Kidney tubule cell (primary cell): Measurements from ENCODE around the gene ZNF418.
A peak's percentile ranks its signal among the peaks of the same experiment; 100 is the strongest.
"Not testable (repeated sequence)": the region's sequence is repeated elsewhere in the genome, so short reads cannot be mapped to it uniquely, and the experiment has no call there.

ENCODE experiments used
- DNase-seq: peaks from one replicate; pipeline ENCODE4 v3.0.0-alpha.2; 2018; ENCODE audit warnings: low spot score

Gene ZNF418

DNA sequence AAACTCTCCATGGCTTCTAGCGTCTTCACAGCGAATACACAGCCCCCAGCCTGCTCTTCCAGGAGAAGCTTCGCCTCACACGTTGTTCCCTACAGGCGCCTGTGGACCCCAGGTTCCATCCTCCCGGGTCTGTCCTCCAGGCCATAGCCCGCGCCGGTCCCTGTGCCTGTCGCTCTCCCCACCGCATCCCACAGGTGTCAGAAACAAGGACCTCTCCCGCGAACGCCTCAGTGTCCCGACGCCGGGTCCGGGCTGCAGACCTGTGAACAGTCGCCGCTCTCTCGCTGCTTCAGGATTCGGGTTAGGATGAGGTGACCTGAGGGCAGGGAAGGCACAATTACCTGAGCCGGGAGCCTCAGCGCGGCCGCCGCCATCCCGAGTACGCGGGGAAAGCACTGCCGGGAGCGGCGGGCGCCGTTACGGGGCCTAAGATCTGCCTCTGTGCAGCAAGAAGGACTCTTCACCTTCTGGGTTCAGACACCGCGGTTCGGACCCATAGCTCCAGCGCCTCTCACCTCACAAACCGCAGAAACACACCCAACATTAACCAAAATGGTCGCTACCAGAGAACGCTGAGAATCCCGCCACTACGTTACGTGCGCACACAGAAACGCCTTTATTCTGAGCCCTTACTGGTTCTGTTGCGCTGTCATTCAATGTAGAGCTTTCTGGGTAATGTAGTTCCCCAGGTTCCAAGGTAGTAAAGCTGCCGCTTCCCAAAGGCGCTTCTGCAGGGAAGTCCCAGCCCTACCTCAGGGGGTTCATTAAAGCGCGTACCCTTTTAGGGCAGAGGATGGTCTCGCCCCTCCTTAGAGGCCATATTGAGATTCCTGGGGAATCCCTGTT is at the start of gene ZNF418:
TSS of gene ZNF418 (minus strand) at position 583 of the 846 bp plus-strand sequence. CDS start 1,580 bp downstream, outside the sequence.
- DNase-seq: peak; percentile 83

DNA sequence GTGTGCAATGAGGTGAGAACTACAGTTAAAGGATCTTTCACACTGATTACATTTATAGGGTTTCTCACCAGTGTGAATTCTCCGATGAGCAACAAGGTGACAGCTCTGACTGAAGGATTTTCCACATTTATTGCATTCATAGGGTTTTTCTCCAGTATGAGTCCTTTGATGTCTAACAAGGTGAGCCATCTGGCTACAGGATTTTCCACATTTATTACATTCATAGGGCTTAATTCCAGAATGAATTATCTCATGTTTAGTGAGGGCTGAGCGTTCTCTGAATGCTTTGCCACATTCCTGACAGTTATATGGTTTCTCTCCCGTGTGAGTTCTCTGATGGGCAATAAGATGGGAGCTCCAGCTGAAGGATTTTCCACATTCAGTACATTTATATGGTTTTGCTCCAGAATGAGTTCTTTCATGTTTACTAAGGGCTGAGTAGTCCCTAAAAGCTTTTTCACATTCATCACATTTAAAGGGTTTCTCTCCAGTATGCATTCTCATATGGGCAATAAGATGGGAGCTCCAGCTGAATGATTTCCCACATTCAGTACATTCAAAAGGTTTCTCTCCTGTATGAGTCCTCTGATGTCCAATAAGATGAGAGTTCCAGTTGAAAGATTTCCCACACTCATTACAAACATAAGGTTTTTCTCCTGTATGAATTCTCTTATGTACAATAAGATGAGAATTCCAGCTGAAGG is 43.5 kb upstream of the ZNF418 start:
- DNase-seq: no peak

DNA sequence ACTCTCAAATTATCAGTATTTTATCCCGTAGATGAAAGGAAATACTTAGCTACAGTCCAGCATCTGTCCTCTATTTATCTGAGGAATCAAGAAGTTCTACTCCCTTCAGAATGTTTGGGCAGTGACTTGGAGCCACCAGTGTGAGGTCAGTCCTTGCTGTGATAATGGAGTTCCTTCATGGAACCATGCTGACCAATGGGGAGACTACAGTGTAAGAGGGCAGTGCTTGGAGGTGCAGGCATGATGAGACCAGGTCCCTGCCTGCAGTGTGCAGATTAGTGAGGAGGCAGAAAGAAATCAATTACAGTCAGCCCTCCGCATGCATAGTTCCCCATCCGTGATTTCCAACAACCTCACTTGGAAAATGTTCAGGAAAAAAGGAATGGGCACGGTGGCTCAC is 39.2 kb upstream of the ZNF418 start, which contains the start of gene C19orf18:
TSS of gene C19orf18 (minus strand) at position 101 of the 400 bp plus-strand sequence. CDS start 102 bp downstream, outside the sequence.
- no peak for DNase-seq

DNA sequence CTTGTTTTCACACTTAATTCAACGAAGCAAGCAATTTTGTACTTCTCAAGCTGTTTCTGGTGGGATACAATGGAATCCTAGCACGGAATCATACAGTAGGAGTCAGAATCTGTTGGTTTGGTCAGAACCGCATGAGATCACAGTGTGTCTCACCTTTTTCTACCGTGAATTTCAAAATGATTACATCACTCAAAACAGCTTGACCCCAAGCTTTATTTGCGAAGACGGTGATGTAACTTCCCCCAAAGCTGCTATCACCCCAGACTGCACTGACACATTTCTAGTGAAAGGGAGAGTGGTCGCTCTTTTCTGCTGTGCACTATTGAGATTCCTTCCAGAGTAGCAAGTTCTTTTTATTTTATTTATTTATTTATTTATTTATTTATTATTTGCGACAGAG is 29.6 kb upstream of the ZNF418 start:
- DNase-seq: no peak

DNA sequence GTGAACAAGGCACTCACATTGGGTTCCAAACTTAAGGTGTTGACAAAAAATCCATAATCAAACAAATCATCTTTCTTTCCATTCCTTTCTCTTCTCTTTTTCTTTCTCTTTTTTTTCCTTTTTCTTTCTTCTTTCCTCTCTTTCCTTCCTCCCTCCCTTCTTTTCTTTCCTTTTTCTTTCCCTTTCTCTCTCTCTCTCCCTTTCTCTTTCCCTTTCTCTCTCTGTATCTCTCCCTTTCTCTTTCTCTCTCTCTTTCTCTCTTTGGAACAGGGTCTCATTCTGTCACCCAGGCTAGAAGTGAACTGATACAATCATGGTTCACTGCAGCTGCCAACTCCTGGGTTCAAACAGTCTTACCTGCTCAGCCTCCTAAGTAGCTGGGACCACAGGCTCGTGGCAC is 26.6 kb upstream of the ZNF418 start:
- DNase-seq: no peak

DNA sequence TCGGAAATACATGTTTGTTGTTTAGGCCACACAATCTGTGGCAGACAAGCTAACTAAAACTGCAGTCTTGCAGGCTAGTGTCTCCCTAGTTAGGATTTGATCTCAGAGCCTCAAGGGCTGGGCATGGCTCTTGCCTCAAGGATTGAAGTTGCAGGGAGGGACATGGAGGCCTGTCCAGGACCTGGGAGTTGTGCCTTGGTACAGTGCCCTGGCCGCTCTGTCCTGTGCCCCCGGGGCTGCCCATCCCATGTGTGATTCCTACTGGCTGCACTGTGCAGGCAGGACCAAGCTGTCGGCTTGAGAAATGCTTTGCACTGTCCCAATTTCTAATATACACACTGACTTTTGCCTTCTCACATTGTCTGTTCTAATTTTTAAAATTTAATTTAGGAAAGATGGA is 19.8 kb upstream of the ZNF418 start:
- no peak for DNase-seq

DNA sequence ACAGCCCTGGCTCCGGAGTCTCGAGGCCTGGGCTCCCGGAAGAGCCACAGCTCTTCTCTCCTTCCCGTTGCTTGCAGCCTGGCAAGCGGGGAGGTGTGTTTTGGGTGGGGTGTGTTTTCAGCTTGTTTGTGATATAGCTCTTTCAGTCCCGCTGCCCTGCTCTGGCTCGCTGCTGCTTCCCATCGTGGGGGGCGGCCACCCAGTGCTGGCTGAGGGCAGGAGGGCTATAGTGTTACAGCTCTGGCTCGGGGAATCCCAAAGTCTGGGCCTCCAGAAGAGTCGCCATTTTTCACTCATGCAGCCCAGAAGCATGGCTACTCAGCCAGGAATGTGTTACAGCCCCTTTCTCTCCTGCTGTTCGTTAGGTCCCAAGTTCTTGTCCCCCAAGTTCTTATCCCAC is 14.5 kb upstream of the ZNF418 start:
- no peak for DNase-seq

DNA sequence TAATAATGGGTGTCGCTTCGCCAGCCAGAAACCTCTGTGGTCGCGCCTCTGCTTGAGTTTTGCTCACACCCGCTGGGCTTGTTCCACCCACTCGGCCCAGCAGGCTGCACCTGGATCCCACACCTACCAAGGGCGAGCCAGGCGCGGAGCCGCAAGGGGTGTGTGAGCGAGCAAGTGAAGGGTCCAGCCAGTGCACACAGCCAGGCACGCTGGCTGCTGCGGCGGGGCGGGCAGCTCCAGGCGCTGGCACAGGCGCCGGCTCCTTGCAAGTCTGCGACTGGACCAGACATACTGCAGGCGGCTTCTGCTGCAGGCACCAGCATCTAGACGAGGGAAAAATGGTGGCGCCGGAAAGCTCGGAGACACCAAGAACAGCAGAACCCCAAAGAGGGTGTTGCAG is 14.1 kb upstream of the ZNF418 start:
- no peak for DNase-seq

DNA sequence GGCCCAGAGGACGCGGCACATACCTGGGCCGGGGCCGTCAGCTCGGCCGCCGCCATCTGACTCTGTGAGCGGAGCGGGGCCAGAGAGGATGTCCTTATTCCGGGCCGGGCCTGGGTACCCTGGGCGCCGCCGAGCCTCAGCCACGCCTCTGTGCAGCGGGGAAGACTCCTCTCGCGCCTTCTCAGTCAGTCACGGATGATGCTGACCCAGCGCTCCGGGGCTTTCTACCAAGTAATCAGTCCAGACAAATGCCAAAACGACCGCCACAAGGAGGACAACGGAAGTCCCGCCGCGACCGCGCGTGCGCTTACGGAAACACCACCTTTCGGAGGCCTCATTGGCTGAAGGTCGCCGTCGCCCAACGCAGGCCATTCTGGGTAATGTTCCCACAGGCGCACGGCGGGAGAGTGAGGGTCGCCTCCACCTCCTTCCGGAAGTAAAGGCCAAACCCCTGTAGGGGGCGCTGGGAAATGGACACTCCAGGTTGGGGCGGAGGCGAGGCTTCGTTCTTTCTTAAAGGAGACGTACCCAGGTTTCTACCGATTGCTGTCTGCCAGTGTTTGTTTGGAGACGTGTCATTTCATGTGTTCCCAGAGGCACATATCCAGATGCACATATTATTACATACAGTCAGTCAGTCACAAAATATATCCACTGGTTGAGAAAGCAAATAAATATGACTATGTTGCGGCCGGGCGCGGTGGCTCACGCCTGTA is 12.4 kb upstream of the ZNF418 start, which contains the start of gene ZNF256:
TSS of gene ZNF256 (minus strand) at position 288 of the 716 bp plus-strand sequence. CDS start at position 56, 232 bp downstream.
- DNase-seq: peak; percentile 95

DNA sequence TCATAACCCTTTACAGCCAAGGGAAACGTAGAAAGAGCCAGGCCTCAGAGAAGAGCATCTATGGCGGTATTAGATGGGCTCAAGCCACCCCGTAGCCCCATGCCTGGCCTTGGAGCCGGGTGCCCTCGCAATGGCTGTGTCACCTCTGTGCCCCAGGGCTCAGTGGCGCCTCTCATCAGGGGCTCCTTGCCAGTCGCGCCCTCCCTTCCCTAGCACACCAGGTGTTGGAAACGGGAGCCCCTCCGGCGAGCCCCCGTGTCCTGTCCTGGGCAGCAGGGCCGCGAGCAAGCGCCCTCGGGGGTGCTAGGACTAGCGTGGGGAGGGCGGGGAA is 11.9 kb upstream of the ZNF418 start:
- no peak for DNase-seq

DNA sequence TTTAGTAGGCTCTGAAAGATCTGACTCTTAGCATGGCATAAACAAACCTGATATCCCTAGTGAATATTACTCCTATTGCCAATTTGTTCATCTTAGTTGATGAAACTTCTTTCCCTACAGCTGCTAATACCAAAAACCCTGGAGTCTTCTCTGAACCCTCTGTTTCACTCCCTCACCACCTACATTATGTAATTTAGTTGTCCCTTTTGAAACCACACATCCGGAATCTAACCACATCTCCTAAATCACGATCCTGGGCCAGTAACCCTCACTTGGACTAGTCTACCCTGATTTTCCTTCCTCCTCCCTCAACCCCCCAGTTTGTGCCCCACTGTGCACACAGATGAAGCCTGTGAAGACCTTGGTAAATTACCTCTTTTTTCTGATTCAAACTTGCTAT is 11.1 kb upstream of the ZNF418 start:
- no peak for DNase-seq

DNA sequence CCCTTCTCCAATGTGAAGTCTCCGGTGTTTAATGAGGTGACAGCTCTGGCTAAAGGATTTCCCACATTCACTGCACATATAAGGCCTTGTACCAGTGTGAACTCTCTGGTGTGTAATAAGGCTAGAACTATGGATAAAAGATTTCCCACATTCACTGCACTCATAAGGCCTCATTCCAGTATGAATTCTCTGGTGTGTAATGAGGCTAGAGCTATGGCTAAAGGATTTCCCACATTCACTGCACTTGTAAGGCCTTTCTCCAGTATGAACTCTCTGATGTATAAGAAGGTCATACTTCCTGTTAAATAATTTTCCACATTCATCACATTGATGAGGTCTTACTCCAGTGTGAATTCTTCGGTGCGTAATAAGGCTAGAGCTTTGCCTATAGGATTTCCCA is 6.4 kb upstream of the ZNF418 start:
- DNase-seq: no peak

DNA sequence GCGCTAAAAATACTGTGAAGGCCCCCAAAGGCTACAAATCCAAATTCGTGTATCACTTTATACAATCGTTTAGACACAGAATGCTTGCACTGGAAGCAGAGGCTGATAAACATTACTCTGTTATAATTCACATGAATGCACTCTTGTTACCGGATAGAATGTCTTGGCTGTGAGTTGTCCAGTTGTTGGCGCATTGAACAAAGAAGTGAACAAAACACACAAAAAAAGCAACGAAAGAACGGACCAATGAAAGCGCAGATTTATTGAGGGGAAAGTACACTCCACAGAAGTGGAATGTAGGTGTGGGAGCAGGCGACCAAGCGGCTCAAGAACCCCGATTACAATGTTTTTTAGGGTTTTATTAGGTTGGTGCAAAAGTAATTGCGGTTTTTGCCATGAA is 529 bp upstream of the ZNF418 start:
- DNase-seq: no peak

DNA sequence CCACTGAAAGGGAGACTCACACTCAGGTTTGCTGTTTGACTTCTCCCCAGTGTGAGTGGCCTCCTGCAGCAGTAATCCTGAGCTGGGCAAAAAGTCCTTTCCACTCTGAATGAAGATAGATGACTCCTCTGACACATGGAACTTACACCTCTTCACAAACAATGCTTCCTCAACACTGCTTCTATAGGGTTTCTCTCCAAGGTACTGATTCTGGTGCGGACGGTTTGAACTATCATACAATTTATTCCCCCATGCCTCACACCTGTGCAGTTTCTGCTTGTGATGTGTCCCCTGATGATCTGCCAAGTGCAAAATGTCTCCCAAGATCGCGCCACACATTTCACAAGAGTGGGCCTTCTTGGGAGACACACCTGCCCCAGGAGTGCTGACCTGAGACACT is 7.6 kb downstream of the ZNF418 start:
- DNase-seq: no peak

DNA sequence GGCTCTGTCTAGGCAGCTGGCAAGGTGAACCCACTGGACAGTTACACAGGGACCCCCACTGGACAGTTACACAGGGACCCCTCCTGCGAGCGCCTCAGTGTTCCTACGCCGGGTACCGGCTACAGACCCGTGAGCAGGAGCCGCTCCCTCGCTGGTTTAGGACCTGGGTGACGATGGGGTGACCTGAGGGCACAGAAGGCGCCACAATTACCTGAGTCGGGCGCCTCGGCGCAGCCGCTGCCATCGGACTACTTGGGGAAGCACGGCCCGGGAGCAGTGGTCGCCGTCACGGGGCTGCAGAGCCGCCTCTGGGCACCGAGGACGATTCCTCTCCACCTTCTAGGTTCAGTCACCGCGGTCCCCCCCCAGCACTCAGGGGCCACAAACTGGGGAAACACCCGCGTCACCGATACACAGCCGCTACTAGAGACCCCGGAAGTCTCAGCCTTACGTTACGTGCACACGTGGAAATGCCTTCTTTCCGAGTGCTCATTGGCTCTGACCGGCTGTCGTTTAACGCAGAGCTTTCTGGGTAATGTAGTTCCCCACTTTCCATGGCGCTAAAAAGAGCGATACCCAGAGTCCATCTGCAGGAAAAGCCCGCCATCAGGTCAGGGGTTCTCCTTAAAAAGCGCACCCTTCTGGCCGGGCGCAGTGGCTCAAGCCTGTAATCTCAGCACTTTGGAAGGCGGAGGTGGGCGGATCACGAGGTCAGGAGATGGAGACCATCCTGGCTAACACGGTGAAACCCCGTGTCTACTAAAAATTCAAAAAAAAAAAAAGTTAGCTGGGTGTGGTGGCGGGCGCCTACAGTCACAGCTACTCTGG is 18.8 kb downstream of the ZNF418 start, which contains the start of gene ZNF417:
TSS of gene ZNF417 (minus strand) at position 425 of the 828 bp plus-strand sequence. CDS start at position 244, 181 bp downstream.
- peak; percentile 95 for DNase-seq

DNA sequence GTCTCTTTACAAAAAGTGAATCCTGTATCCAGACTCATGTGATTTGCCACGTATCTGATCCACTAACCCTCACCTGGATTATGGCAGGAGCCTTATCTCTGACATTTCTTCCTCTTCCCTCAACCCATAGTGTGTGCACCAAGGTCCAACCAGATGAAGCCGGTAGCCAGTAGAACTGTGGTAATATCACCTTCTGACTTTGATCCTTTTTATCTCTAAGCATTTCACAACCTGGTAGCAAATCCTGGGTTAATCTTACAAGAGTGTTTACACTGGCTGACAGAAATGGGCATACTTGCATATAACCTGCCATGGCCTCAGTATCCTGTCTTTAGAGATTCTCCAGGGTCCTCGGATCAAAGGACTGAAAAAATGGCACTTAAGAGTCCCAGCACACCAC is 20.7 kb downstream of the ZNF418 start:
- no peak for DNase-seq

DNA sequence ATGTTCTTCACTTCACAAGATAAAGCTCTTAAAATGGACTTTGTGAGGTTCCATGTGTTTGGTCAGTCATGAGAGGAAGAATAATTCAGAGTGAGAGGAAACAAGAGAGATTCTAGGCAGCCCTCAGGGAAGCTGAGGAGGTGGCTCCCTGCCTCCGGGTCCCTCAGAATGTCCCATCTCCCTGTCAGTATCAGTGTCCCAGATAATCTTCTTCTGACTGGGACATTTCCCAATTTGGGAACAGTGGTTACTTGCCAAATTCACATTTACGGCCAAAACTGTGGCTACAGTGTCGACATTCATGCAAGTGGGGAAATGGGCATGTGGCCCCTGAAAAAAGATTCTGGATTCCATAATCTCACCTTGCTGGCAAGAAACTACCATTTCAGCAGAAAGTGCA is 27.8 kb downstream of the ZNF418 start:
- no peak for DNase-seq

DNA sequence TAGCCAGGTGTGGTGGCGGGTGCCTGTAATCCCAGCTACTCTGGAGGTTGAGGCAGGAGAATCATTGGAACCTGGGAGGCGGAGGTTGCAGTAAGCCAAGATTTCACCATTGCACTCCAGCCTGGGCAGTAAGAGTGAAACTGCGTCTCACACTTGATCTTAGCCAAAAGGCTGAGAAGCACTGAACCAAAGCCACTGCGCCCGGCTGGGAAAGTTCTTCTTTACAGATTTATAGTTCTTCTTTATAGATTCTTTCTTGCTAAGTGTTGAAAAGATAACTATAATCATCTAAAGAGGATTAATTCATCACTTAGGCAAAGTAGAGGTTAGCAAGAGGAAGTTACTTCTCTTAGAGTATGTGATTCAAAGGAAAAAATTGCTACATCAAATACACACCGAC is 29.9 kb downstream of the ZNF418 start:
- no peak for DNase-seq

DNA sequence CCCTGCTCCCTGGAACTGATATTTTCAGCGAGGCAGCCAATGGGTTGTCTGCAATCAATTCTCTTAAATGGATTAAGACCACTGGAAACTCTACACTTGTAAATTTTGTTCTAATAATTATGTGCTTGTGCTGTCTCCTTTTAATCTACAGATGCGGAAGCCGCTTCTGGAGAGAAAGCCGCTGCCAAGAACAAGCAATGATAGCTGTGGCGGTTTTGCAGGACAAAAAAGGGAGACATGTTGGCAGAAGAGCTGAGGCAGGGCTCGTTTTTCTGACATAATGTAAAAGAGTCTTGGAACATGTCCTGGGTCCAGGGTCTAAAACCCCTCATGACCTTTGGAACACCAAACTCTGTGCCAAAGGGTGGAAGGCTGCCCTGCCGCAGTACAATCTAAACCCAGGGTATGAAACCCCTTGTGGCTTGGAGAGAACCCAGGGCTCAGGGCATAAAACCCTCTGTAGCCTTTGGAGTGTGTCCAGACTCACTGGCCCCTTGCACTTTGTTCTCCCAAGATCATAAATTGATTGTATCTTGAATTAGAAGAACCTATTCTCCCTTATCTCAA is 31.5 kb downstream of the ZNF418 start:
- DNase-seq: no peak

DNA sequence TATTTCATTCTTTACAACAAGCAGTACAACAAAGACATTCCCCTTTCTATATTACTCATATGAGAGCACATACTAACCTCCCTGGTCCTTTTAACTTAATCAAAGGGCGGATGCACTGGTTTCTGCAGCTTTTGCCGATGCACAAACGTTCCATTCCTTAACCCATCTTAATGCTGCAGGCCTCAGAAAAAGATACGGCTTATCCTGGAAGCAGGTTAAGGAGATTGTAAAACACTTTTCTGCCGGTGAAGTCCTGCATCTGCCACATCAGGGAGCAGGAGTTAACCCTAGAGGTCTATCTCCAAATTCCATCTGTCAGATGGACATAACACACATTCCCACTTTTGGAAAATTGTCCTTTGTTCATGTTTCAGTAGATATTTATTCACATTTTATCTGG is 34.9 kb downstream of the ZNF418 start:
- no peak for DNase-seq

DNA sequence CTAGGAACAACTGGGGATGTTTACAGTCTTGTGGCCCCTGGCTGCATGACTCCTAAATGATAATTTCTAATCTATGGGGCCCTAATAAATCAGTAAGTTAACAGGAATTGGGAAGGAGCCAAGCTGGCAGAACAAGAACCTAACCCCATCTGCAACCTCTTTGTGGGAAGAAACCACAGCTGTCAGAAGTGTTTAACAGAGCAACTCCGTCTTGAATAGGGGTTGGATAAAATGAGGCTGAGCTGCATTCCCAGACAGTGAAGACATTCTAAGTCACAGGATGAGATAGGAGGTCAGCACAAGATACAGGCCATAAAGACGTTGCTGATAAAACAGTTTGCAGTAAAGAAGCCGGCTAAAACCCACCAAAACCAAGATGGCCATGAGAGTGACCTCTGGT is 44.5 kb downstream of the ZNF418 start:
- DNase-seq: not testable (repeated sequence)
